GM21360 (cell line): ENCODE measurements around the gene LSM2.
A peak's percentile ranks its signal among the peaks of the same experiment; 100 is the strongest.
"Not testable (repeated sequence)": the region's sequence is repeated elsewhere in the genome, so short reads cannot be mapped to it uniquely, and the experiment has no call there.

Experiments
- ATAC-seq: cut with Tn5 transposase; IDR thresholded peaks from one replicate; pipeline ENCODE4 v1.9.1; 2021; ENCODE audit warnings: mild to moderate bottlenecking, moderate library complexity; ENCODE audit not compliant: unreplicated experiment

The LSM2 gene

GRCh38 chr6:31806470-31807272, at the start of gene LSM2:
LSM2 (minus strand) TSS chr6:31806966; CDS start chr6:31806757, 209 bp downstream.
- peak; percentile 94 for ATAC-seq

GRCh38 chr6:31851980-31852718, 45.4 kb upstream of the LSM2 start:
- not testable (repeated sequence) for ATAC-seq

GRCh38 chr6:31851485-31851832, 44.7 kb upstream of the LSM2 start:
- ATAC-seq = no peak

GRCh38 chr6:31850765-31851484, 44.2 kb upstream of the LSM2 start:
- no peak for ATAC-seq

- no peak for ATAC-seq
Observed at GRCh38 chr6:31847276-31847978, 40.7 kb upstream of the LSM2 start.

GRCh38 chr6:31844507-31844906, 37.7 kb upstream of the LSM2 start:
- no peak for ATAC-seq

- ATAC-seq = no peak
Observed at GRCh38 chr6:31842053-31842452, 35.3 kb upstream of the LSM2 start.

- not testable (repeated sequence) for ATAC-seq
Observed at GRCh38 chr6:31839779-31840126, 33.0 kb upstream of the LSM2 start.

GRCh38 chr6:31838968-31839367, 32.2 kb upstream of the LSM2 start:
- no peak for ATAC-seq

- ATAC-seq = not testable (repeated sequence)
Observed at GRCh38 chr6:31838114-31838553, 31.4 kb upstream of the LSM2 start.

- no peak for ATAC-seq
Observed at GRCh38 chr6:31837369-31838113, 30.8 kb upstream of the LSM2 start.

GRCh38 chr6:31836474-31837368, 30.0 kb upstream of the LSM2 start:
- no peak for ATAC-seq

GRCh38 chr6:31836047-31836473, 29.3 kb upstream of the LSM2 start:
- ATAC-seq = no peak

- ATAC-seq = no peak
Observed at GRCh38 chr6:31834367-31835250, 27.8 kb upstream of the LSM2 start.

- ATAC-seq = no peak
Observed at GRCh38 chr6:31831350-31832215, 24.8 kb upstream of the LSM2 start.

GRCh38 chr6:31830886-31831335, 24.1 kb upstream of the LSM2 start:
- no peak for ATAC-seq

GRCh38 chr6:31829633-31830283, 23.0 kb upstream of the LSM2 start:
- no peak for ATAC-seq
